ENCODE results near the gene CSNK2A3.
A peak's percentile ranks its signal among the peaks of the same experiment; 100 is the strongest.

CSNK2A3 gene

DNA sequence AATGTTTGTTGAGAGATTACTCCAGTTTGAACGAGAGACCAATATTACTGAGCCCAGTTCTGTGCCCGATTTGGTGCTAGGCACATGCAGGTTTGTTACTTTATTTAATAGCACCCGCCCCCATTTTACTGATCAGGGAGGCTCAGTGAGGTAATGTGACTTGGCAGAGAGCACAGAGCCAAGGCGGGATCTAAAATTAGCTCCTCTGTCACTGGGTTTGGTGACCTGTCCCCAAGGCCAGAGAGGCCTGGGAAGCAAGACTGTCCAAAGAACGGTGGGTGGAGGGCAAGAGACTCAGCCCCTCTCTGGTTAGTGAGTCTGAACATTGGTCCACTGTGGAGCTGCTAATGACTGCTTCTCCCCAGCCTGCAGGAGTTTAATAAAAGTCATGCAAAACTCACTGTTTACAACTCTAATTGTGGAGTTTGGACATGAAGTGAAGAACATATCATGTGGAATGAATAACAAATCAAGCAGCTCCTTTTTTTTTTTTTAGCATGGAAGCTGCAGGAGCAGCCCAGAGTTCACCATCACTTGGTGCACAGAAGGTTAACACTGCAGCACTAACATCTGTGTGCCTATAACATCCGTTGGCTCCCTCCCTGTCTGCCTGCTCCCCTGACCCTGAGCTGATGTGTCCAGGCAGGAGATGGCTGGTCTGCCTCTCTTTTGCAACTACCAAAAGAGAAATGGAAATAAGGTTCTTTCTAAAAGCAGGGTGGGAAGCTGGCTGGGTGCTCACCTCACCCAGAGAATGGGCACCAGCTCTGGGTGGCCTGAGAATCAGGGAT, 39.0 kb downstream of the CSNK2A3 start:
- peaks cover 0 to 2% of the 10 kb centered on the region in 2 donors for H3K9me3 Mint-ChIP-seq
- H3K27me3 Mint-ChIP-seq, result peaks cover 0 to 18% of the 10 kb centered on the region in 2 donors
- no peaks in the 10 kb centered on the region for H3K36me3 Mint-ChIP-seq (ENCODE audit: insufficient read depth)
- no peak for DNase-seq
- no peak overlapping the region for H3K27ac Mint-ChIP-seq
- H3K4me3 Mint-ChIP-seq, result no peak overlapping the region
- ATAC-seq (replicated peaks), result no peak
- H3K4me1 Mint-ChIP-seq (ENCODE audit: low read depth in 2 of 2), result peaks cover 0 to 7% of the 10 kb centered on the region in 2 donors

DNA sequence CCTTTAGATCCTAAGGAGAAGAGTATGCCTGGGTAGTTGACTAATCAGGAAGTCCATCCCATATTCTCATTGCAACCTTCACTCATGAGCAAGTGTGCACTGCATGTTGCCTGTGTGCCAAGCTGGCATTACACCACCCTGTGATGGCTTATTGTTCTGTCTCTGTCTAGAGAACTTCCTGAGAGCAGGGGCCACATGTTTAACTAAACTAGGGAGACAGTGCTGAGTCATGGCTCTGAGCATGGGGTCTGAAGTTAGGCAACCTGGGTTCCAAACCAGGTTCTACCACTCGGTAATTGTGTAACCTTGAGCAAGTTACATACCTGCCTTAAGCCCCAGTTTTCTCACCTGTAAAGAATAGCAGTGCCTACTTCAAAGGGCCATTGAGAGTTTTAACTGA, 39.6 kb downstream of the CSNK2A3 start:
- Mint-ChIP-seq H3K4me1 (ENCODE audit: low read depth in 2 of 2) (peaks cover 0 to 7% of the 10 kb centered on the region in 2 donors), H3K9me3 (peaks cover 0 to 2% of the 10 kb centered on the region in 2 donors), H3K27ac (no peak overlapping the region), H3K36me3 (ENCODE audit: insufficient read depth) (no peaks in the 10 kb centered on the region), H3K27me3 (peaks cover 0 to 21% of the 10 kb centered on the region in 2 donors), H3K4me3 (no peak overlapping the region)
- ATAC-seq (replicated peaks) (no peak), DNase-seq (no peak)

DNA sequence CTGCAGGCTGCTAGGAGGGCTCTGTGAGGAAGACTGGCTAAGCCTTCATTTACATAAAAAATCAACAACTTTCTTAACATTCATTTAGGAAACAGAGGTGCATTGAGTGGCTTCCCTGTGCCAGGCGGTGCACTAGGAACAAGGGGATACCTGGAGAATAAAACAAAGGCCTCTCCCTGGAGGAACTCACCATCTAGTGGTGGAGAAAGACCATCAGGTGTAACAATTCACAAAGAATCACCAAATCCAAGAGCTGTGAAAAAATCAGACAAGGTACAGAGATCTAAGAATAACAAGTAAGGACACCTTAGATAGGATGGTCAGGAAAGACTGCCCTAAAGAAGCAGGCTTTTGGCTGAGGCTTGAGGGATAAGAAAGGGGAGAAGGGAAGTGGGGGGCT, 40.3 kb downstream of the CSNK2A3 start:
- H3K27me3 Mint-ChIP-seq, result peaks cover 0 to 20% of the 10 kb centered on the region in 2 donors
- DNase-seq (no peak), ATAC-seq (replicated peaks) (no peak)
- no peaks in the 10 kb centered on the region for H3K36me3 Mint-ChIP-seq (ENCODE audit: insufficient read depth)
- H3K27ac Mint-ChIP-seq, result no peak overlapping the region
- H3K4me3 Mint-ChIP-seq, result no peak overlapping the region
- peaks cover 0 to 7% of the 10 kb centered on the region in 2 donors for H3K4me1 Mint-ChIP-seq (ENCODE audit: low read depth in 2 of 2)
- peaks cover 0 to 2% of the 10 kb centered on the region in 2 donors for H3K9me3 Mint-ChIP-seq

DNA sequence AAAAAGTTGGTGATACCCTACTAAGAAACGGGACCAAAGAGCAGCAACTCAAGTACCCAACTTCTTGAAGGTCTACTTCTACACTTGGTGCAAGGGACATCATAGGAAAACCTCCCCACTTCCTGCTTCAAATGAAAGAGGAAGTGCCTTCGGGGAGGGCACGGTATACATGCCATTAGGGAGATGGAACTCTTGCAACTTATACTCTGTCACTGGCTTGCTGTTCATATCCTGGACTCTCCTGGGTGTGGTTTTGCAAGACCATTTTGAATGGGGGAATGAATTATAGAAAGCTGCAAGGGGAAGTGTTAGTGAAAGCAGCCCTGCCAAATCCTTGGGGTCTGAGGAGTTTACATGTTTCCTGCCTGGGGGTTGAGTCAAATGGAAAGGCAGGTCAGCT, 41.9 kb downstream of the CSNK2A3 start:
- Mint-ChIP-seq H3K27ac (no peak overlapping the region), H3K4me1 (ENCODE audit: low read depth in 2 of 2) (peaks cover 0 to 7% of the 10 kb centered on the region in 2 donors), H3K27me3 (peaks cover 0 to 16% of the 10 kb centered on the region in 2 donors), H3K36me3 (ENCODE audit: insufficient read depth) (no peaks in the 10 kb centered on the region), H3K4me3 (peak overlapping the region in 1 of 2 donors; percentile 46), H3K9me3 (peaks cover 0 to 2% of the 10 kb centered on the region in 2 donors)
- no peak for DNase-seq
- ATAC-seq (replicated peaks), result no peak

- Mint-ChIP-seq H3K27me3 (peaks cover 0 to 17% of the 10 kb centered on the region in 2 donors), H3K36me3 (ENCODE audit: insufficient read depth) (no peaks in the 10 kb centered on the region), H3K27ac (no peak overlapping the region), H3K4me3 (no peak overlapping the region), H3K4me1 (ENCODE audit: low read depth in 2 of 2) (peaks cover 0 to 7% of the 10 kb centered on the region in 2 donors), H3K9me3 (peaks cover 0 to 2% of the 10 kb centered on the region in 2 donors)
- DNase-seq (no peak), ATAC-seq (replicated peaks) (no peak)
Measured at GRCh38 chr11:11309906-11310305, 43.1 kb downstream of the CSNK2A3 start.

DNA sequence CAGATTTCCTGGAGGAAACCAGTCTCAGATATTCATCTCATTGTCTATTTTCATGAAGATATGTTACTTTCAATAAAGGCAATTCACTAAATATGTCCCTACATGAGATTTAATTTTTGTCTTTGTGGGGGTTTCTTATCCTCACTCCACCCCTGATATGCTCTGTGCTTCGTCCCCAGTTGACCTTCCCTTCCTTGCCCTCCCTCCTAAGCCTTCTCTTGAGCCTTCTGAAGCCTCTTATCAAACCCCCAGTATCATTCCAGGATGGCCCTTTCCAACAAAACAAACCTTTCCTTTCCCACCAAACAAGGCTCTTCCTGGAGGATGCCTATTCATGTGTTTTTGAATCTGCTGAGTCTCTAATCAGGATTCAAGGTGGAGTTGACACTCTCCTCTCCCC, 44.8 kb downstream of the CSNK2A3 start:
- DNase-seq, result no peak
- no peak overlapping the region for H3K27ac Mint-ChIP-seq
- H3K9me3 Mint-ChIP-seq, result peaks cover 0 to 2% of the 10 kb centered on the region in 2 donors
- no peaks in the 10 kb centered on the region for H3K36me3 Mint-ChIP-seq (ENCODE audit: insufficient read depth)
- no peak for ATAC-seq (replicated peaks)
- H3K4me3 Mint-ChIP-seq, result no peak overlapping the region
- H3K27me3 Mint-ChIP-seq, result peaks cover 0 to 32% of the 10 kb centered on the region in 2 donors
- H3K4me1 Mint-ChIP-seq (ENCODE audit: low read depth in 2 of 2), result peaks cover 0 to 7% of the 10 kb centered on the region in 2 donors

- Mint-ChIP-seq H3K9me3 (peaks cover 0 to 2% of the 10 kb centered on the region in 2 donors), H3K27ac (no peak overlapping the region), H3K36me3 (ENCODE audit: insufficient read depth) (no peaks in the 10 kb centered on the region), H3K27me3 (peaks cover 0 to 38% of the 10 kb centered on the region in 2 donors), H3K4me3 (no peak overlapping the region), H3K4me1 (ENCODE audit: low read depth in 2 of 2) (peaks cover 0 to 7% of the 10 kb centered on the region in 2 donors)
- ATAC-seq (replicated peaks), result no peak
- no peak for DNase-seq
Measured at GRCh38 chr11:11306855-11307254, 46.2 kb downstream of the CSNK2A3 start.

- Mint-ChIP-seq H3K27me3 (peaks cover 15 to 54% of the 10 kb centered on the region in 2 donors), H3K36me3 (ENCODE audit: insufficient read depth) (no peaks in the 10 kb centered on the region), H3K4me3 (no peak overlapping the region), H3K27ac (no peak overlapping the region), H3K9me3 (peaks cover 0 to 2% of the 10 kb centered on the region in 2 donors), H3K4me1 (ENCODE audit: low read depth in 2 of 2) (no peaks in the 10 kb centered on the region)
- DNase-seq (no peak), ATAC-seq (replicated peaks) (no peak)
Measured at GRCh38 chr11:11304550-11304949, 48.5 kb downstream of the CSNK2A3 start.

- H3K27me3 Mint-ChIP-seq, result peaks cover 16 to 53% of the 10 kb centered on the region in 2 donors
- no peak for DNase-seq
- ATAC-seq (replicated peaks), result no peak
- no peaks in the 10 kb centered on the region for H3K9me3 Mint-ChIP-seq
- no peak overlapping the region for H3K4me3 Mint-ChIP-seq
- no peaks in the 10 kb centered on the region for H3K36me3 Mint-ChIP-seq (ENCODE audit: insufficient read depth)
- H3K4me1 Mint-ChIP-seq (ENCODE audit: low read depth in 2 of 2), result no peaks in the 10 kb centered on the region
- H3K27ac Mint-ChIP-seq, result no peak overlapping the region
Measured at GRCh38 chr11:11302565-11302964, 50.5 kb downstream of the CSNK2A3 start.
